Measurements from ENCODE around the gene PRRX2.

GRCh38 chr9:129757045-129757444 lies 91.6 kb downstream of the PRRX2 start:
- no peak for TF ChIP-seq CTCF (IDR thresholded peaks at IDR 0.05)
- TF ChIP-seq POLR2A (IDR thresholded peaks at IDR 0.05), result no peak
